Karpas-422 (cell line): Measurements from ENCODE around the gene DEFB125. TPM values are rescaled to one million over a fixed set of nuclear protein-coding genes. Genes with fewer than 3 reads are reported as not detected.
"Not testable (repeated sequence)": the region's sequence is repeated elsewhere in the genome, so short reads cannot be mapped to it uniquely, and the experiment has no call there.

ENCODE experiments used
- DNase-seq: peaks from one replicate; pipeline ENCODE4 v3.0.0-alpha.2; 2015
- H2AFZ ChIP-seq: fragments of 200-600 bp; sonication (generic); 2 replicates; pipeline ENCODE4 v1.6.1; 2014; ENCODE audit warnings: antibody characterized with exemption, low read length, mixed read lengths
- H3K27ac ChIP-seq: fragments of 200-600 bp; sonication (generic); 2 replicates; pipeline ENCODE4 v1.5.1; 2014; ENCODE audit warnings: mild to moderate bottlenecking, low read length, moderate library complexity
- H3K27me3 ChIP-seq: fragments of 200-600 bp; sonication (generic); 2 replicates; pipeline ENCODE4 v1.6.1; 2014; ENCODE audit warnings: low read length, mixed read lengths
- H3K36me3 ChIP-seq: fragments of 200-600 bp; sonication (generic); 2 replicates; pipeline ENCODE4 v1.6.1; 2014; ENCODE audit warnings: low read length, mixed read lengths; ENCODE audit not compliant: insufficient read depth
- H3K4me1 ChIP-seq: fragments of 200-600 bp; sonication (generic); 2 replicates; pipeline ENCODE4 v1.6.1; 2014; ENCODE audit warnings: mild to moderate bottlenecking, low read length, mixed read lengths
- H3K4me2 ChIP-seq: fragments of 200-600 bp; sonication (generic); 2 replicates; pipeline ENCODE4 v1.6.1; 2014; ENCODE audit warnings: low read length, low read depth, mild to moderate bottlenecking; ENCODE audit not compliant: poor library complexity, severe bottlenecking
- H3K4me3 ChIP-seq: fragments of 200-600 bp; sonication (generic); 2 replicates; pipeline ENCODE4 v1.5.1; 2014; ENCODE audit warnings: mild to moderate bottlenecking, antibody characterized with exemption, low read length, mixed read lengths
- H3K79me2 ChIP-seq: fragments of 200-600 bp; sonication (generic); 2 replicates; pipeline ENCODE4 v1.6.1; 2014; ENCODE audit warnings: mild to moderate bottlenecking, low read length, mixed read lengths
- H3K9ac ChIP-seq: fragments of 200-600 bp; sonication (generic); 2 replicates; pipeline ENCODE4 v1.6.0; 2014; ENCODE audit warnings: low read length
- H3K9me2 ChIP-seq: fragments of 200-600 bp; sonication (generic), shearing (Covaris generic); replicated peaks from 2 replicates; pipeline ENCODE4 v1.6.0; 2014; ENCODE audit warnings: mild to moderate bottlenecking, low read length, moderate library complexity; ENCODE audit not compliant: insufficient read depth
- H3K9me3 ChIP-seq: fragments of 300-700, 200-600 bp; sonication (generic); 2 replicates; pipeline ENCODE4 v1.6.1; 2014; ENCODE audit warnings: low read length, mixed read lengths
- H4K20me1 ChIP-seq: fragments of 200-600 bp; sonication (generic); 2 replicates; pipeline ENCODE4 v1.6.1; 2014; ENCODE audit warnings: mild to moderate bottlenecking, antibody characterized with exemption, low read length, low read depth; ENCODE audit not compliant: insufficient read depth
- total RNA-seq: library from RNA; depleted of rRNA; stranded (reverse); fragments of >200 nt; shearing (Covaris generic); gene quantifications from 2 replicates; pipeline ENCODE4 v1.2.3, GENCODE V29; 2014; ENCODE audit warnings: low replicate concordance

The DEFB125 gene
- total RNA-seq, 1 experiment from 2014 or later: not detected

GRCh38 chr20:78338-78737 is 9.1 kb upstream of the DEFB125 start:
- H3K9ac ChIP-seq: no peak overlapping the region
- peaks cover 5% of the 10 kb centered on the region for H3K4me1 ChIP-seq
- no peak overlapping the region for H2AFZ ChIP-seq
- no peaks in the 10 kb centered on the region for H3K9me2 ChIP-seq
- H3K9me3 ChIP-seq: peaks cover 3% of the 10 kb centered on the region; the same call in 1 of the 2 replicates
- no peak overlapping the region for H3K4me3 ChIP-seq
- 0 out of 2 replicates have a peak, but pooled peaks cover 3% of the 10 kb centered on the region for H3K27me3 ChIP-seq
- H3K4me2 ChIP-seq: no peak overlapping the region
- no peaks in the 10 kb centered on the region for H4K20me1 ChIP-seq
- H3K27ac ChIP-seq: no peak overlapping the region
- DNase-seq: no peak
- no peaks in the 10 kb centered on the region for H3K36me3 ChIP-seq
- H3K79me2 ChIP-seq: no peaks in the 10 kb centered on the region

DNA sequence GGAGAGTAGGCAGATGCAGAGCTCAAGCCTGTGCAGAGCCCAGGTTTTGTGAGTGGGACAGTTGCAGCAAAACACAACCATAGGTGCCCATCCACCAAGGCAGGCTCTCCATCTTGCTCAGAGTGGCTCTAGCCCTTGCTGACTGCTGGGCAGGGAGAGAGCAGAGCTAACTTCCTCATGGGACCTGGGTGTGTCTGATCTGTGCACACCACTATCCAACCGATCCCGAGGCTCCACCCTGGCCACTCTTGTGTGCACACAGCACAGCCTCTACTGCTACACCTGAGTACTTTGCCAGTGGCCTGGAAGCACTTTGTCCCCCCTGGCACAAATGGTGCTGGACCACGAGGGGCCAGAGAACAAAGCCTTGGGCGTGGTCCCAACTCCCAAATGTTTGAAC is 7.9 kb upstream of the DEFB125 start:
- no peak for DNase-seq
- Histone ChIP-seq H3K27me3 (0 out of 2 replicates have a peak, but pooled peaks cover 3% of the 10 kb centered on the region), H3K4me1 (peaks cover 5% of the 10 kb centered on the region), H3K9me3 (peaks cover 3% of the 10 kb centered on the region; the same call in 1 of the 2 replicates), H3K79me2 (no peaks in the 10 kb centered on the region), H4K20me1 (no peaks in the 10 kb centered on the region), H3K9ac (no peak overlapping the region), H3K27ac (no peak overlapping the region), H3K4me3 (no peak overlapping the region), H3K4me2 (no peak overlapping the region), H3K36me3 (no peaks in the 10 kb centered on the region), H3K9me2 (no peaks in the 10 kb centered on the region), H2AFZ (no peak overlapping the region)

DNA sequence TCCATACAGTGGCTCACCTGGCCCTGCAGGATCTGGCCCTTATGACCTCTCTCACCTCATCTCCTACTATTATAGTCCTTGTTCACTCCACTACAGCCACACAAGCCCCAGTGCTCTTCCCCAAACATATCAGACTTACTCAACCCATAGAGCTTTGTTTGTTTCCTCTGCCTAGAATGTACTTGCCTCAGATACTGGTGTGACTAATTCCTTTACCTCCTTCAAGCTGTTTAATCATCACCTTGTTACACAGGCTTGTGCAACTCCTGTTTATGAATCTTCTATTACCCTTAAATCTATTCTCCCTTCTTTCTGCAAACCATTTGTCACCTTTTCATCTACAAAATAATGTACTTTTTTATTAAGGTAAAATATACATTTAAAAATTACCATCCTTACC is 3.2 kb downstream of the DEFB125 start:
- Histone ChIP-seq H3K4me2 (no peak overlapping the region), H3K36me3 (no peaks in the 10 kb centered on the region), H2AFZ (no peak overlapping the region), H3K4me3 (no peak overlapping the region), H3K27me3 (no peaks in the 10 kb centered on the region), H3K27ac (no peak overlapping the region), H4K20me1 (no peaks in the 10 kb centered on the region), H3K9me3 (no peaks in the 10 kb centered on the region), H3K9me2 (no peaks in the 10 kb centered on the region), H3K9ac (no peak overlapping the region), H3K4me1 (no peaks in the 10 kb centered on the region), H3K79me2 (no peaks in the 10 kb centered on the region)
- no peak for DNase-seq

- Histone ChIP-seq H3K4me2 (no peak overlapping the region), H3K4me1 (no peaks in the 10 kb centered on the region), H3K4me3 (no peak overlapping the region), H3K9me3 (no peaks in the 10 kb centered on the region), H2AFZ (no peak overlapping the region), H4K20me1 (no peaks in the 10 kb centered on the region), H3K9me2 (no peaks in the 10 kb centered on the region), H3K9ac (no peak overlapping the region), H3K27ac (no peak overlapping the region), H3K36me3 (no peaks in the 10 kb centered on the region), H3K79me2 (no peaks in the 10 kb centered on the region), H3K27me3 (no peaks in the 10 kb centered on the region)
- DNase-seq: no peak
These were observed 6.2 kb downstream of the DEFB125 start for GRCh38 chr20:93641-94040.

DNA sequence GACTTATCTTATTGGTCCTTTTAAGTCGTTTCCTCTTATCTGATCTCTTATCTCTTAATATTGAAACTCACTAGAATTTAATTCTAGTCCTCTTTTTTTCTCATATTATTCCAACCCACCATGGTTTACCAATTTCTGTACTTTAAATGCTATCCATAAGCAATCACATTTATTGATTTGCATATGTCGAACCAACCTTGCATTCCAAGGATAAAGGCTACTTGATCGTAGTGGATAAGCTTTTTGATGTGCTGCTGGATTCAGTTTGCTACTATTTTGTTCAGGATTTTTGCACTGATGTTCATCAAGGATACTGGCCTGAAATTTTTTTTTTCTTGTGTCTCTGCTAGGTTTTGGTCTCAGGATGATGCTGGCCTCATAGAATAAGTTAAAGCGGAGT is 7.7 kb downstream of the DEFB125 start:
- Histone ChIP-seq H3K4me1 (no peaks in the 10 kb centered on the region), H3K27ac (no peak overlapping the region), H3K27me3 (no peaks in the 10 kb centered on the region), H2AFZ (no peak overlapping the region), H3K9me3 (no peaks in the 10 kb centered on the region), H3K4me3 (no peak overlapping the region), H4K20me1 (no peaks in the 10 kb centered on the region), H3K9me2 (no peaks in the 10 kb centered on the region), H3K9ac (no peak overlapping the region), H3K4me2 (no peak overlapping the region), H3K36me3 (no peaks in the 10 kb centered on the region), H3K79me2 (no peaks in the 10 kb centered on the region)
- DNase-seq: no peak

- not testable (repeated sequence) for H3K79me2 ChIP-seq, H3K9me3 ChIP-seq, H4K20me1 ChIP-seq, DNase-seq, H3K27me3 ChIP-seq, H3K9ac ChIP-seq, H3K9me2 ChIP-seq, H3K27ac ChIP-seq, H3K4me2 ChIP-seq, H3K36me3 ChIP-seq, H3K4me1 ChIP-seq, H3K4me3 ChIP-seq, H2AFZ ChIP-seq
These were observed 10.2 kb downstream of the DEFB125 start for GRCh38 chr20:97691-98090.

DNA sequence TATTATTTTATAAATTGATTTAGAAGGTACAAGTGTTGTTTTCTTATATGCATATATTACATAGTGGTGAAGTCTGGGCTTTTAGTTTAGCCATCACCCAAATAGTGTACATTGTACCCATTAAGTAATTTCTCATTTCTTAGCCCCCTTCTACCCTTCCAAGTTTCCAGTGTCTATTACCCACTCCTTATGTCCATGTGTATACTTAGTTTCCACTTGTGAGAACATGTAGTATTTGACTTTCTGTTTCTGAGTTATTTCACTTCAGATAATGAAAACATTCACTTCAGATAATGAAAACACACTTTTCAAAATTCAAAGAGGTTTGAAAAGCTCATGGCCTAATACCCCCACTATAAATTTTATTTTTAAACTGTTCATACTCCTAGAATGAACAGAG is 14.5 kb downstream of the DEFB125 start:
- Histone ChIP-seq H3K27ac (no peak overlapping the region), H3K79me2 (no peaks in the 10 kb centered on the region), H3K4me1 (no peaks in the 10 kb centered on the region), H3K9ac (no peak overlapping the region), H3K9me2 (no peaks in the 10 kb centered on the region), H3K4me2 (no peak overlapping the region), H3K4me3 (no peak overlapping the region), H2AFZ (no peak overlapping the region), H3K9me3 (no peaks in the 10 kb centered on the region), H4K20me1 (no peaks in the 10 kb centered on the region), H3K36me3 (no peaks in the 10 kb centered on the region), H3K27me3 (no peaks in the 10 kb centered on the region)
- no peak for DNase-seq

DNA sequence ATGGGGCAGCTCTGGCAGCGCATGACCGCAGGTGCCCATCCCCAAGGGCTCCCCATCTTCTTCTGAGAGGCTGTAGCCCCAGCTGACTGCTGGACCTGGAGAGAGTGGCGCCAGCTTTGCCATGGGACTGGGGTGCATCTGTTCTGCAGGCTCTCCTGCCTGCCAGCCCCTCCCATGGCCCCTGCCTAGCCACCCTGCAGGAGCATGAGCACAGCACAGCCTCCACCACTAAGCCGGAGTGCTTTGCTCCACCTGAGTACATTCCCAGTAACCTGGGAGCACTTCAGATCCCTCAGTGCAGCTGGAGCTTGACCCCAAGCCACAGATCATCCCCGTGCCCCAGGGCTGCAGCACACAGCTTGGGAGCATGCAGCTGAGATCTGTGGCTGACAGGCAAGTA is 16.0 kb downstream of the DEFB125 start:
- Histone ChIP-seq H3K9me3 (no peaks in the 10 kb centered on the region), H3K27ac (no peak overlapping the region), H4K20me1 (no peaks in the 10 kb centered on the region), H3K4me3 (no peak overlapping the region), H3K4me1 (no peaks in the 10 kb centered on the region), H3K79me2 (no peaks in the 10 kb centered on the region), H2AFZ (no peak overlapping the region), H3K9ac (no peak overlapping the region), H3K27me3 (no peaks in the 10 kb centered on the region), H3K9me2 (no peaks in the 10 kb centered on the region), H3K4me2 (no peak overlapping the region), H3K36me3 (no peaks in the 10 kb centered on the region)
- no peak for DNase-seq

GRCh38 chr20:112396-112795 is 24.9 kb downstream of the DEFB125 start:
- H3K79me2 ChIP-seq: no peaks in the 10 kb centered on the region
- H3K4me2 ChIP-seq: no peak overlapping the region
- DNase-seq: no peak
- no peaks in the 10 kb centered on the region for H3K36me3 ChIP-seq
- no peak overlapping the region for H3K9ac ChIP-seq
- no peaks in the 10 kb centered on the region for H3K9me3 ChIP-seq
- no peaks in the 10 kb centered on the region for H3K9me2 ChIP-seq
- H3K27ac ChIP-seq: no peak overlapping the region
- H4K20me1 ChIP-seq: no peaks in the 10 kb centered on the region
- no peak overlapping the region for H3K4me3 ChIP-seq
- H3K4me1 ChIP-seq: no peaks in the 10 kb centered on the region
- no peak overlapping the region for H2AFZ ChIP-seq
- H3K27me3 ChIP-seq: no peaks in the 10 kb centered on the region
